K562 treated with DMSO at 1 percent for 24 hours (cell line): ENCODE data around the gene ASPDH. TPM values are rescaled to one million over a fixed set of nuclear protein-coding genes. Genes with fewer than 3 reads are reported as not detected.

Experiments used
- total RNA-seq: library from RNA; unstranded; fragments of 300-600 nt; gene quantifications from 2 replicates; pipeline ENCODE4 v1.2.3, GENCODE V29; 2022; ENCODE audit warnings: low read depth; ENCODE audit not compliant: insufficient read depth

The ASPDH gene
- total RNA-seq: 2.6 and 3.9 TPM in 2 replicates

DNA sequence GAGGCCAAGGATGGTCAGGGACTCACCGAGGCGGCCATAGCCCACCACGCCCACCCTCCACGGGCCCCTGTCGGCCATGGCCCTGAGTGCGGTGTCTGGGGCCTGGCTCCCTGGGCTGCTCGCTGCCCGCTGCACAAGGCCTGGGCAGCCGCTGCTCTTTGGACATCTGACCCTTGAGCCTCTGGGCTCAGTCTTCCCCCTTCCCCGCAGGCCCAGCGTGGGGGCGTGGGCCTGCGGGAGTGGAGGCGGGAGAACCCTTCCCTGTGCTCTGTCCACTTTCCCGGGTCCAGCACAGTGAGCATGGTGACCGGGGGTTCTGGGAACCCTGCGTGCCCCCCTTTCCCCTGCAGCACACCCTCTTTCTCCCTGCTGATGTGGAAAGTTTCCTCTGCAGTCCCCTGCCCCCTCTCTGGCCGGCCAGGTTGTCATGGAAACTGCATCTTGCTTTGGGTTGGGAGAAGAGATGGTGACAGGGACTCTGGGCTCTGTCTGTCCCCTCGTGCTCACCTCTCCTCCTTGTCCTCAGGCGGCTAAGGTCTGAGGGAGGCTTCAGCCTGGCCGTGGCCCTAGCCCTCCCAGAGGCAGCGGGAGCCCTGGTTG lies at the start of gene ASPDH:
Gene ASPDH (minus strand): TSS at position 168 of the 600 bp plus-strand sequence. CDS start 90 bp downstream, at position 78.

DNA sequence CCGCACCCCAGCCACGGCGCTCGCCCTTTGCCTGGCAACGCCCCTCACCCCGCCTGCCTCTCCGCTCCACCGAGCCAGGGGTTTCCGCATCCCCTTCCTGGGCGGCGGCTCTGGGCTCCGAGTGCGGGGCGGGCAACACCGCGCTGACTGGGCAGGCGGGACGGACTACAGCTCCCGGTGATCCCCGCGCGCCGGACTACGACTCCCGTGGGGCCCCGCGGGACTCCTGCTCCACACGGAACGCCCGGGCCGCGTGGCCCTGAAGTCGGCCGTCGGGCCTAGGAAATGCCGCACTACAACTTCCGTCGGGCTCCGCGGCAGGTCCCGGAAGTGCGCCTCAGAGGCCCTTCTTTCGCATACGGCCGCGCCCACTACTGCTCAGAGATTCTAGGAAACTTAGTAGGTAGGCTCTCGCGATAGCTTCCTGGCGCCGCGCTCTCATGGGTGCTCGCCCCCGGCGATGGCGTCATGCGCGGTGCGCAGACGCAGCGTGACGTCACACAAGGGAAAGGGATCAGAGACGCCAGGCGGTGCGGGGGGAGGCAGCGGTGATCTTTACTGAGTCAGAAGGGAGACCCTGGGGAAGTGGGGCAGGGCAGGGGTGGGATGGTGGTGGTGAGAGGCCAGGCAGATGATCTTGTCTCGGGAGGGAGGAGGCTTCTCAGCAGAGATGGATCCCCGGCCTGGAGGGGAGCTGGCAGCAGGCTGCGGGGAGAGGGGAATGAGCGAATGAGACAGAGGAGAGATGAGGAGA lies 2.5 kb downstream of the ASPDH start, which contains the start of gene JOSD2:
Gene JOSD2 (minus strand): TSS at position 123 of the 754 bp plus-strand sequence. CDS start 760 bp downstream, outside the sequence.

DNA sequence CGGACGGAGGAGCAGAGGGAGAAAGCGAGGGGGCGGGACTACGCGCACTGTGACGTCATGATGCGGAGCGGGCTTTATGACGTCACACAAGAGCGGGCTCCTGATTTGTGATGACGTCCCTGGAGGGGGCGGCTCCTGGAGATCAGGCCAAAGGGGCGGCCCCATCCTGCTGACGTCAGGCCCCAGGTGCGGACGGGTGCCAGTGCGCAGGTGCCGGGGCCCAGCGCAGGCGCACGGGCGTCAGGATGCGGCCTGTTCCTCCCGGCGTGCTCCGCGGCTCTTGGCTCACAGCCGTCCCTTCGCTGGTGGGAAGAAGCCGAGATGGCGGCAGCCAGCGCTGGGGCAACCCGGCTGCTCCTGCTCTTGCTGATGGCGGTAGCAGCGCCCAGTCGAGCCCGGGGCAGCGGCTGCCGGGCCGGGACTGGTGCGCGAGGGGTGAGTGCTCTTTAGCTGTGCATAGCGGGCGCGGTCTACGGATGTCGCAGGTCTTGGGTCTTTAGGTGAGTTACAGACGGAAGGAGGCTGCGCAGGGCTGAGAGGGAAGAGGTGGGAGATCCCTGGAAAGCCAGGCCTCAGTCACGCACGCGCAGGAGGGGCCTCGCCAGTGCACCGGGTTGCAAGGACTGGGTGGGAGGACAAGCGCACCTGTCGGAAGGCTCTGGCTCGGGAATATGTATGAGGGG lies 37.3 kb downstream of the ASPDH start, which contains the start of the genes EMC10 and GARIN5A:
Gene EMC10 (plus strand): TSS at position 284 of the 683 bp plus-strand sequence. CDS start 38 bp downstream, at position 322.
Gene GARIN5A (minus strand): TSS at position 625 of the 683 bp plus-strand sequence. CDS start 460 bp downstream, at position 165.

Other genes starting within 250 kb of the ASPDH start
- gene KCNC3, start 184.5 kb downstream of the ASPDH start, total RNA-seq: 11.9 and 12.8 TPM in 2 replicates
- gene NAPSA, start 148.3 kb downstream of the ASPDH start, total RNA-seq: 3.3 and 4.1 TPM in 2 replicates
- 87.8 and 97.7 TPM in 2 replicates for gene NR1H2, start 137.5 kb downstream of the ASPDH start, total RNA-seq
- gene POLD1, start 129.6 kb downstream of the ASPDH start, total RNA-seq: 287 and 326 TPM in 2 replicates
- 0.60 and 0.97 TPM in 2 replicates for gene SPIB, start 95.0 kb downstream of the ASPDH start, total RNA-seq
- 0.16 TPM in 1 of 2 replicates, not detected in the other for gene MYBPC2, start 81.0 kb downstream of the ASPDH start, total RNA-seq
- gene EMC10, start 37.4 kb downstream of the ASPDH start, total RNA-seq: 116 and 120 TPM in 2 replicates
- 4.2 and 6.0 TPM in 2 replicates for gene GARIN5A, start 37.1 kb downstream of the ASPDH start, total RNA-seq
- 31.3 and 32.6 TPM in 2 replicates for gene JOSD2, start 2.7 kb downstream of the ASPDH start, total RNA-seq
- 15.2 and 15.9 TPM in 2 replicates for gene LRRC4B, start 54.5 kb upstream of the ASPDH start, total RNA-seq
- gene SYT3, start 126.0 kb upstream of the ASPDH start, total RNA-seq: 7.3 and 8.9 TPM in 2 replicates
- gene C19orf81, start 135.5 kb upstream of the ASPDH start, total RNA-seq: 42.3 and 60.5 TPM in 2 replicates
- gene SHANK1, start 205.9 kb upstream of the ASPDH start, total RNA-seq: 0.27 TPM in 1 of 2 replicates, not detected in the other
- 94.9 and 103 TPM in 2 replicates for gene CLEC11A, start 209.5 kb upstream of the ASPDH start, total RNA-seq